ENCODE data around the gene ERCC3. TPM values are rescaled to one million over a fixed set of nuclear protein-coding genes. Genes with fewer than 3 reads are reported as not detected.
A peak's percentile ranks its signal among the peaks of the same experiment; 100 is the strongest.
"Not testable (repeated sequence)": the region's sequence is repeated elsewhere in the genome, so short reads cannot be mapped to it uniquely, and the experiment has no call there.

Gene ERCC3
- total and polyA plus RNA-seq, 12 donors: 15.8 to 27.4 (median 22.8) TPM

DNA sequence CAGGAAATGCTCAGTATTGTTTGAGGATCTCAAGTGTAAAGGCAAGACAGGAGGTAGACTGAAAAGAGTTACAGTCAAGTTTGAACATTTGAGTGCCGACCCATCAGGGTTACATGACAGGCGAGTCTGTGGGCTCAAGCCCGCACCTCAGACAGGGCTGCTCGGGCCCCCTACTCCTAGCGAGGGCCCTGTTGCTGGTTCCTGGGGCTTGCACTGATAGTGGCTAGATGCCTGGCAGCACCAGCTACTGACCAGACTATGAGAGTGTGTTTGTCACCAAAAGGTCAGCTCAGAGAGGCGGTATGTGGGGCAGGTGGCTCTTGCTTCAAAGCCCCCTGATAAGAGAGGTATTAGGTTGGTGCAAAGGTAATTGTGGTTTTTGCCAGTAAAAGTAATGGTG is 38.2 kb downstream of the ERCC3 start:
- ATAC-seq (peak in 1 of 8 donors; percentile 17), DNase-seq (no peak)
- Histone ChIP-seq H3K27ac (no peak overlapping the region), H3K9me3 (no peaks in the 10 kb centered on the region), H3K4me1 (no peaks in the 10 kb centered on the region), H3K27me3 (no peaks in the 10 kb centered on the region), H3K36me3 (peaks cover 0 to 51% (median 25%) of the 10 kb centered on the region in 9 donors), H3K4me3 (no peak overlapping the region)
- intact Hi-C loops (cut with DNase I): no loop called here
- 94 to 99% methylated on average over 6 of the region's 6 CpGs for WGBS, 2 donors
- TF ChIP-seq, protein P1, sequence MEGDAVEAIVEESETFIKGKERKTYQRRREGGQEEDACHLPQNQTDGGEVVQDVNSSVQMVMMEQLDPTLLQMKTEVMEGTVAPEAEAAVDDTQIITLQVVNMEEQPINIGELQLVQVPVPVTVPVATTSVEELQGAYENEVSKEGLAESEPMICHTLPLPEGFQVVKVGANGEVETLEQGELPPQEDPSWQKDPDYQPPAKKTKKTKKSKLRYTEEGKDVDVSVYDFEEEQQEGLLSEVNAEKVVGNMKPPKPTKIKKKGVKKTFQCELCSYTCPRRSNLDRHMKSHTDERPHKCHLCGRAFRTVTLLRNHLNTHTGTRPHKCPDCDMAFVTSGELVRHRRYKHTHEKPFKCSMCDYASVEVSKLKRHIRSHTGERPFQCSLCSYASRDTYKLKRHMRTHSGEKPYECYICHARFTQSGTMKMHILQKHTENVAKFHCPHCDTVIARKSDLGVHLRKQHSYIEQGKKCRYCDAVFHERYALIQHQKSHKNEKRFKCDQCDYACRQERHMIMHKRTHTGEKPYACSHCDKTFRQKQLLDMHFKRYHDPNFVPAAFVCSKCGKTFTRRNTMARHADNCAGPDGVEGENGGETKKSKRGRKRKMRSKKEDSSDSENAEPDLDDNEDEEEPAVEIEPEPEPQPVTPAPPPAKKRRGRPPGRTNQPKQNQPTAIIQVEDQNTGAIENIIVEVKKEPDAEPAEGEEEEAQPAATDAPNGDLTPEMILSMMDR (IDR thresholded peaks at IDR 0.05): no peak

DNA sequence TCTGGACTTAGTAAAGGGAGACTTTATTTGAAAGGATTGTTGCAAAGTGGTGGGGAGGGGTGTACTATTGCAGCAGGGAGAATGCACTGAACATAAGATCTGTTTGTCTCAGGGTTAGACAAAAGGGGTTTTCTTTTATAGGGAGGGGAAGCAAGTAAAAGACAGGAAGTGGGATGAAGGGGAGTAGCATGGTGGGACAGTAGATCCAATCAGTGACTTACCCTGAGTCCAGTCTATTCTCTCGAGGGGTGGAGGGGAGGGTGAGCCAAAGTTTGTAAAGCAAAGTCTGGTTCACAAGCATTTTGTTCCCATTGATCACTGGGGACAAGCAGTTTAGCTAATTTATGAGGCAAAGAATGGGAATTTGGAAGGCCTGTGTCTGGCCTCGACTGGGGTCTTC is 38.8 kb downstream of the ERCC3 start:
- peaks cover 0 to 46% (median 21%) of the 10 kb centered on the region in 9 donors for H3K36me3 ChIP-seq
- DNase-seq (no peak), ATAC-seq (no peak)
- no peaks in the 10 kb centered on the region for H3K4me1 ChIP-seq
- intact Hi-C loops (cut with DNase I): no loop called here
- H3K9me3 ChIP-seq: no peaks in the 10 kb centered on the region
- no peak overlapping the region for H3K4me3 ChIP-seq
- H3K27ac ChIP-seq: no peak overlapping the region
- TF ChIP-seq, protein P1 (IDR thresholded peaks at IDR 0.05): no peak
- H3K27me3 ChIP-seq: no peaks in the 10 kb centered on the region
- 51 to 68% methylated on average over 2 of the region's 2 CpGs for WGBS, 2 donors

DNA sequence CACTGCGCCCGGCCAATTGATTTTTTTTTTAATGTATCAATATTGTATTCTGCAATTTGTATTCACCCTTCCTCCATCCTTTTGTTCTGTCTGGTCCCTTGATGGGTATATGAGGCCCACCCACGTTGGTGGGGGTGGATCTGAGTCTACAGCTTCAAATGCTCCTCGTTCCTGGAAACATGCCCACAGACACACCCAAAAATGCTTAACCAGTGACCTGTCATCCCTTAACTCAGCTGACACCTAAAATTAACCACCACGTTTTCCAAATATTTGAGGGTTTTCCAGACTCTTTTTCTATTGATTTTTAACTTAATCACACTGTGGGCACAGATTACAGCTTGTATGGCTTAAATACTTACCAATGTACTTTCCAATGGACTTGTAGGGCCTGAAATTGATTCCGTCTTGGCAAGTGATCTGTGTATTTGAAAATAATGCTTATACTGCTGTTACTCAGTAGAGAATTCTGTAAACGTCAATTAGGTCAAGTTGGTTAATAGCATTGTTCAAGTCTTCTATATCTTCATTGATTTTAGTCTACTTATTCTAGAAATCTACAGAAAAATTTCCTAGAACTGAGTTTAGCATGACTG is 39.5 kb downstream of the ERCC3 start:
- Histone ChIP-seq H3K36me3 (peaks cover 0 to 39% (median 14%) of the 10 kb centered on the region in 9 donors), H3K4me1 (no peaks in the 10 kb centered on the region), H3K9me3 (no peaks in the 10 kb centered on the region), H3K27me3 (no peaks in the 10 kb centered on the region), H3K27ac (no peak overlapping the region), H3K4me3 (no peak overlapping the region)
- WGBS, 2 donors: 75 to 81% methylated on average over 7 of the region's 7 CpGs
- DNase-seq (no peak), ATAC-seq (no peak)
- TF ChIP-seq, protein P1 (IDR thresholded peaks at IDR 0.05): no peak
- intact Hi-C loops (cut with DNase I): no loop called here

DNA sequence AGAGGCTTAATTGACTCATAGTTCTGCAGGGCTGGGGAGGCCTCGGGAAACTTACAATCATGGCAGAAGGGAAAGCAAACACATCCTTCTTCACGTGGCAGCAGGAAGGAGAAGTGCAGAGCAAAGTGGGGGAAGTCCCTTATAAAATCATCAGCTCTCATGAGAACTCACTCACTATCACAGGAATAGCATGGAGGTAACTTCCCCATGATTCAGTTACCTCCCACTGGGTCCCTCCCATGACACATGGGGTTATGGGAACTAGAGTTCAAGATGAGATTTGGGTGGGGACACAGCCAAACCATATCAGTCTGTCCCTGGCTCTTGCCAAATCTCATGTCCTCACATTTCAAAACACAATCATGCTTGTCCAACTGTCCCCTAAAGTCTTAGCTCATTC is 52.8 kb downstream of the ERCC3 start:
- intact Hi-C loops (cut with DNase I); H3K36me3 ChIP-seq; ATAC-seq; H3K27me3 ChIP-seq; H3K27ac ChIP-seq; H3K4me1 ChIP-seq; DNase-seq; H3K4me3 ChIP-seq: not testable (repeated sequence)
- H3K9me3 ChIP-seq: peaks cover 0 to 25% (median 6%) of the 10 kb centered on the region in 11 donors
- 65 to 81% methylated on average over 2 of the region's 2 CpGs for whole genome bisulfite sequencing, 2 donors

DNA sequence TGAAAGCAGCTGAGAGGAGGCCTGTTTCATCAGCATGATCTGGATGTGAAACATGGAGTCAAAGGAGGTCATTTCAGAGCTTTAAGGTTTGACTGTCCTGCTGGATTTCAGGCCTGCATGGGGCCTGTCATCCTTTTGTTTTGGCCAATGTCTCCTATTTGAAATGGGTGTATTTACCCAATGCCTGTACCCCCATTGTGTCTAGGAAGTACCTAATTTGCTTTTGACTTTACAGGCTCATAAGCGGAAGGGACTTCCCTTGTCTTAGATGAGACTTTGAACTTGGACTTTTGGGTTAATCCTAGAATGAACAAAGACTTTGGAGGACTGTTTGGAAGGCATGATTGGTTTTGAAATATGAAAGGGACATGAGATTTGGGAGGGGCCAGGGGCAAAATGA is 54.5 kb downstream of the ERCC3 start:
- ATAC-seq: no peak
- no peak overlapping the region for H3K4me3 ChIP-seq
- no peak for DNase-seq
- no peaks in the 10 kb centered on the region for H3K27me3 ChIP-seq
- H3K4me1 ChIP-seq: no peaks in the 10 kb centered on the region
- WGBS, 2 donors: 97 to 98% methylated on average over 1 of the region's 1 CpG
- no peak overlapping the region for H3K27ac ChIP-seq
- no peaks in the 10 kb centered on the region for H3K36me3 ChIP-seq
- TF ChIP-seq, protein P1 (IDR thresholded peaks at IDR 0.05): no peak
- H3K9me3 ChIP-seq: peaks cover 0 to 25% (median 6%) of the 10 kb centered on the region in 11 donors
- intact Hi-C loops (cut with DNase I): no loop called here

DNA sequence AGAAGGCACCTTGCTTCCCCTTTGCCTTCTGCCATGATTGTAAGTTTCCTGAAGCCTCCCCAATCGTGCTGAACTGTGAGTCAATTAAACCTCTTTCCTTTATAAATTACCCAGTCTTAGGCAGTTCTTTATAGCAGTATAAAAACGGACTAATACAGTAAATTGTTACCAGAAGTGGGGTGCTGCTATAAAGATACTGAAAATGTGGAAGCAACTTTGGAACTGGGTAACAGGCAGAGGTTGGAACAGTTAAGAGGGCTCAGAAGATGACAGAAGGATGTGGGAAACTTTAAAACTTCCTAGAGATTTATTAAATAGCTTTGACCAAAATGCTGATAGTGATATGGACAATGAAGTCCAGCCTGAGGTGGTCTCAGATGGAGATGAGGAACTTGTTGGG is 56.2 kb downstream of the ERCC3 start:
- H3K27me3 ChIP-seq; H3K4me1 ChIP-seq; ATAC-seq; H3K36me3 ChIP-seq; DNase-seq; H3K4me3 ChIP-seq; H3K27ac ChIP-seq; intact Hi-C loops (cut with DNase I): not testable (repeated sequence)
- H3K9me3 ChIP-seq: peaks cover 0 to 25% (median 6%) of the 10 kb centered on the region in 11 donors
- WGBS, 2 donors: 64 to 71% methylated on average over 2 of the region's 2 CpGs

All from heart right ventricle (tissue), 16 donors.